ENCODE data around the gene MBP. TPM values are rescaled to one million over a fixed set of nuclear protein-coding genes. Genes with fewer than 3 reads are reported as not detected.

The MBP gene
- total and polyA plus RNA-seq, 2 of the 13 experiments (the other 11 are each of a cell fraction or from before 2014, with no cell fraction given), result 5.0 to 8.5 TPM

GRCh38 chr18:77108001-77108692 is 24.4 kb downstream of the MBP start:
- Histone ChIP-seq H3K4me3 (replicated peaks in 1 of 3; ENCODE audit: insufficient read depth in 1 of 3, low read depth in 2 of 3, low read length in 3 of 3) (no peak overlapping the region), H3K9me3 (ENCODE audit: low read length) (no peaks in the 10 kb centered on the region), H3K27ac (ENCODE audit: extremely low read length, insufficient read depth, low read length) (no peak overlapping the region), H3K9ac (ENCODE audit: insufficient read depth, low read depth, low read length) (no peak overlapping the region), H3K4me2 (ENCODE audit: low read depth, low read length) (no peak overlapping the region), H3K36me3 (replicated peaks in 1 of 2; ENCODE audit: control insufficient read depth in 1 of 2, insufficient read depth in 2 of 2, low read length in 2 of 2) (no peaks in the 10 kb centered on the region; a peak in 1 of 5 replicates), H3K79me2 (ENCODE audit: insufficient read depth, low read length) (no peaks in the 10 kb centered on the region), H2AFZ (ENCODE audit: low read length) (no peak overlapping the region), H3K27me3 (ENCODE audit: control insufficient read depth in 1 of 2, insufficient read depth in 2 of 2, low read length in 2 of 2) (no peaks in the 10 kb centered on the region), H4K20me1 (ENCODE audit: insufficient read depth, low read length) (no peaks in the 10 kb centered on the region), H3K4me1 (ENCODE audit: insufficient read depth, low read length) (peaks cover 20% of the 10 kb centered on the region)
- DNase-seq (ENCODE audit: low spot score) (no peak), ATAC-seq (no peak), FAIRE-seq (no peak)
- intact Hi-C loops (cut with micrococcal nuclease; ENCODE audit: unreplicated experiment), result no loop called here
- POLR2A ChIA-PET, result no interaction called here
- in situ Hi-C loops (cut with HindIII; ENCODE audit: extremely low pct_ligation_motif_present, low pct_unique_long_range_greater_than_20kb), result no loop called here
- CTCF ChIA-PET (ENCODE audit: low intra/inter-chr PET ratio, low total read pairs), result no interaction called here
- TF ChIP-seq TARDBP (CRISPR knock-in tag; IDR thresholded peaks at IDR 0.05), result no peak
- TF ChIP-seq WIZ (CRISPR knock-in tag; IDR thresholded peaks at IDR 0.05), result no peak
- no peak for TF ChIP-seq NCOA5 (CRISPR knock-in tag; IDR thresholded peaks at IDR 0.05)
- TF ChIP-seq SMARCE1 (IDR thresholded peaks at IDR 0.05; ENCODE audit: borderline replicate concordance), result no peak
- no peak for TF ChIP-seq SKIL (CRISPR knock-in tag; IDR thresholded peaks at IDR 0.05; ENCODE audit: borderline replicate concordance)
- no TSS peak for BruUV-seq (replicated peaks)
- 89% methylated on average over 13 of the region's 13 CpGs for WGBS (ENCODE audit: low lambda C conversion rate)

DNA sequence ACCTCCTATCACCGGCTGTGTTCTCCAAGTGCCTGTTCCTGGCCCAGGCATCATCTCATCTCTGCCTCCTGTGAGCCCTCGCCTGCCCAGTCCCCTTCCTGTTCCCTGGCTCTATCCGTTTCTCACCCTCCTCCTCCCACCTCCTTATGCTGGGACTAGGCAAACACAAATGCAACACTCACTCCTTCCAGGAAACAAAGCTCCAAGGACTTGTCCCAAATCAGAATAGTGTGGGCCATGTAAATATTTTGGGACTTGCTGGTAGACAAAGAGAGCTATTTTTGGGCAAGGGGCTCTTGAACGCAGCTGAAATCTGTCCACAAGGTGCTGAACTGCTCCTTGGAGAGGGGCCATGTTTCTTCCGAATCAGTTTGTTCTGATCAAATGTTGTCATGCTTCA is 25.3 kb downstream of the MBP start:
- H3K79me2 ChIP-seq (ENCODE audit: insufficient read depth, low read length), result no peaks in the 10 kb centered on the region
- H3K27ac ChIP-seq (ENCODE audit: extremely low read length, insufficient read depth, low read length), result no peak overlapping the region
- intact Hi-C loops (cut with micrococcal nuclease; ENCODE audit: unreplicated experiment), result no loop called here
- H3K9me3 ChIP-seq (ENCODE audit: low read length), result no peaks in the 10 kb centered on the region
- H4K20me1 ChIP-seq (ENCODE audit: insufficient read depth, low read length), result no peaks in the 10 kb centered on the region
- BruUV-seq (replicated peaks), result no TSS peak
- DNase-seq (ENCODE audit: low spot score) (no peak), ATAC-seq (no peak), FAIRE-seq (no peak)
- POLR2A ChIA-PET, result no interaction called here
- in situ Hi-C loops (cut with HindIII; ENCODE audit: extremely low pct_ligation_motif_present, low pct_unique_long_range_greater_than_20kb), result no loop called here
- no peaks in the 10 kb centered on the region for H3K27me3 ChIP-seq (ENCODE audit: control insufficient read depth in 1 of 2, insufficient read depth in 2 of 2, low read length in 2 of 2)
- H2AFZ ChIP-seq (ENCODE audit: low read length), result no peak overlapping the region
- no peak overlapping the region for H3K4me2 ChIP-seq (ENCODE audit: low read depth, low read length)
- no peak overlapping the region for H3K4me3 ChIP-seq (replicated peaks in 1 of 3; ENCODE audit: insufficient read depth in 1 of 3, low read depth in 2 of 3, low read length in 3 of 3)
- H3K9ac ChIP-seq (ENCODE audit: insufficient read depth, low read depth, low read length), result no peak overlapping the region
- CTCF ChIA-PET (ENCODE audit: low intra/inter-chr PET ratio, low total read pairs), result no interaction called here
- peaks cover 11% of the 10 kb centered on the region for H3K4me1 ChIP-seq (ENCODE audit: insufficient read depth, low read length)
- H3K36me3 ChIP-seq (replicated peaks in 1 of 2; ENCODE audit: control insufficient read depth in 1 of 2, insufficient read depth in 2 of 2, low read length in 2 of 2), result no peaks in the 10 kb centered on the region; a peak in 1 of 5 replicates
- 98% methylated on average over 5 of the region's 5 CpGs for WGBS (ENCODE audit: low lambda C conversion rate)
- TF ChIP-seq POLR2A (IDR thresholded peaks at IDR 0.05; ENCODE audit: insufficient read depth in 1 of 2, low read depth in 2 of 2, low read length in 2 of 2), result no peak
- no peak for TF ChIP-seq JUN (CRISPR knock-in tag; IDR thresholded peaks at IDR 0.05)
- TF ChIP-seq SOX13 (IDR thresholded peaks at IDR 0.05), result no peak
- no peak for TF ChIP-seq SOX13 (CRISPR knock-in tag; conservative IDR thresholded peaks at IDR 0.05 in 1 of 2, IDR thresholded peaks at IDR 0.05 in 1 of 2)
- TF ChIP-seq NCOR1 (IDR thresholded peaks at IDR 0.05; ENCODE audit: borderline replicate concordance, low read length), result no peak
- TF ChIP-seq ZNF614 (CRISPR knock-in tag; IDR thresholded peaks at IDR 0.05; ENCODE audit: borderline replicate concordance), result no peak
- no peak for TF ChIP-seq ZBTB20 (CRISPR knock-in tag; IDR thresholded peaks at IDR 0.05; ENCODE audit: borderline replicate concordance, low read depth)
- no peak for TF ChIP-seq ZNF605 (CRISPR knock-in tag; IDR thresholded peaks at IDR 0.05)
- no peak for TF ChIP-seq CREBL2 (CRISPR knock-in tag; IDR thresholded peaks at IDR 0.05; ENCODE audit: borderline replicate concordance)
- no peak for TF ChIP-seq HIC2 (CRISPR knock-in tag; IDR thresholded peaks at IDR 0.05; ENCODE audit: low read depth)
- no peak for TF ChIP-seq ZC3H13 (CRISPR knock-in tag; IDR thresholded peaks at IDR 0.05)

Measured in HepG2 (cell line).